ENCODE measurements around the gene HTRA3. TPM values are rescaled to one million over a fixed set of nuclear protein-coding genes. Genes with fewer than 3 reads are reported as not detected.

HTRA3 gene
- total and polyA plus RNA-seq, 2 of the 8 experiments (the other 6 are each of a cell fraction or from before 2014, with no cell fraction given), result 3.2 to 5.8 TPM

DNA sequence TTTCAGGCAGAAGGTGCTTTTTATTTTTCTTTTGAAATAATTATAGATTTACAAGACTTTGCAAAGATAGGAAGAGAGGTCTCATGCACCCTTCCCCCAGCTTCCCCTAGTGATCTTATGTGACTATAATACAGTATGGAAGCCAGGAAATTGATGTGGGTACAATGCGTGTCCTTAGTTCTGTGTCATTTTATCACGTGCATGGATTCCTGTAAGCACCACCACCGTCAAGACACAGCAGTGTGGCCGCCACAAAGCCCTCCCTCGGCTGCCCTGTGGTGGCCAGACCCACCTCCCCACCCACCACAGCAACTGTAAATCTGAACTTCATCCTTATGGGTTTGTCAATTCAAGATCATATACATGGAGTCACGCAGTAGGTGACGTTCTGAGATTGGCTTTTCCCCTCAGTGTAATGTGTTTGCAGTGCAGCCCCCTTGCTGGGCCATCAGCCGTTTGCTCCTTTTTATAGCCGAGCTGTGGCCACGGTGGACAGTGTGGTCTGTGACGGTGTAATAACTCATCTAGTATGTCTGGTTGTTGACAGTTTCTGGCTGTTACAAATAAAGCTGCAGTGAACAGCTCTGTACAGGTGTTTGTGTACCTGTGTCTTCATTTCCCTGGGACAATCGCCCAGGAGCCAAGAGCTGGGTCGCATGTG lies 10.9 kb upstream of the HTRA3 start:
- H3K4me3 ChIP-seq (ENCODE audit: extremely low read depth in 1 of 4, insufficient read depth in 2 of 4, low read depth in 3 of 4, low read length in 4 of 4), result no peak overlapping the region
- no peak overlapping the region for H3K27ac ChIP-seq (ENCODE audit: low read depth, low read length)
- WGBS, 2 experiments (ENCODE audit: extremely low coverage in 1 of 2, insufficient coverage in 1 of 2, insufficient read length in 1 of 2, insufficient replicate concordance in 2 of 2, low coverage in 1 of 2, low lambda C conversion rate in 2 of 2, missing lambda C conversion rate in 1 of 2), result 77% methylated on average over 13 of the region's 13 CpGs; no CpG with 5 or more reads in 1 of the 2 experiments
- no peak overlapping the region for H3K18ac ChIP-seq (ENCODE audit: extremely low read depth, low read length)
- H3K14ac ChIP-seq (ENCODE audit: insufficient read length), result no peak overlapping the region
- H4K8ac ChIP-seq (ENCODE audit: extremely low read depth, insufficient read depth, low read length), result no peak overlapping the region
- H2BK120ac ChIP-seq (replicated peaks; ENCODE audit: low read depth, low read length), result no peak overlapping the region
- POLR2A ChIA-PET (ENCODE audit: partially characterized antibody), result no interaction called here
- no peak overlapping the region for H3K23ac ChIP-seq (ENCODE audit: insufficient read length)
- CTCF ChIA-PET (ENCODE audit: partially characterized antibody), result interaction anchor here (0.5 to 2.2 kb wide), 4 partner anchors 16 to 144 kb away, joined by 3 to 6 read pairs (median 4); no protein-coding TSS in a partner anchor
- H2AFZ ChIP-seq (ENCODE audit: low read length), result no peak overlapping the region
- H4K91ac ChIP-seq (replicated peaks; ENCODE audit: insufficient read length, low read length), result no peak overlapping the region
- no peaks in the 10 kb centered on the region for H3K27me3 ChIP-seq (replicated peaks in 1 of 4; ENCODE audit: control insufficient read depth in 3 of 4, extremely low read depth in 1 of 4, insufficient read depth in 3 of 4, low read length in 3 of 4)
- no peak overlapping the region for H3K9ac ChIP-seq (replicated peaks in 1 of 4; ENCODE audit: extremely low read depth in 1 of 4, low read depth in 3 of 4, low read length in 3 of 4)
- peaks cover 0 to 8% (median 2%) of the 10 kb centered on the region in 4 experiments; a peak in 4 of 7 replicates for H3K4me1 ChIP-seq (replicated peaks in 1 of 4; ENCODE audit: control insufficient read depth in 3 of 4, insufficient read depth in 4 of 4, low read length in 3 of 4)
- H2BK20ac ChIP-seq (ENCODE audit: low read length), result no peak overlapping the region
- H3K4me2 ChIP-seq (ENCODE audit: insufficient read depth in 1 of 2, low read depth in 2 of 2, low read length in 2 of 2), result no peak overlapping the region
- no peak overlapping the region for H2BK12ac ChIP-seq (ENCODE audit: low read depth, low read length)
- TF ChIP-seq YY1 (IDR thresholded peaks at IDR 0.05; ENCODE audit: low read depth, low read length), result no peak
- TF ChIP-seq ZNF274 (IDR thresholded peaks at IDR 0.05; ENCODE audit: borderline replicate concordance, extremely low read depth, low read length), result no peak
- TF ChIP-seq CEBPB (IDR thresholded peaks at IDR 0.05; ENCODE audit: low read depth, low read length), result no peak
- no peak for TF ChIP-seq SRF (IDR thresholded peaks at IDR 0.05; ENCODE audit: low read depth, low read length)
- no peak for TF ChIP-seq HDAC2 (IDR thresholded peaks at IDR 0.05; ENCODE audit: borderline replicate concordance in 1 of 2, low read depth in 2 of 2, low read length in 2 of 2)
- no peak for TF ChIP-seq RFX5 (IDR thresholded peaks at IDR 0.05; ENCODE audit: borderline replicate concordance, low read depth, low read length)
- no peak for TF ChIP-seq NRF1 (IDR thresholded peaks at IDR 0.05; ENCODE audit: low read depth, low read length)
- no peak for TF ChIP-seq HDAC6 (IDR thresholded peaks at IDR 0.05; ENCODE audit: low read depth, low read length)
- no peak for TF ChIP-seq KDM5A (IDR thresholded peaks at IDR 0.05; ENCODE audit: low read length)
- no peak for DNase-seq (ENCODE audit: low read depth in 1 of 2, low spot score in 2 of 2)
- H2BK5ac ChIP-seq (ENCODE audit: low read depth, low read length), result no peak overlapping the region
- no peaks in the 10 kb centered on the region for H3K9me3 ChIP-seq (ENCODE audit: insufficient read depth in 2 of 2, low read depth in 1 of 2, low read length in 1 of 2)
- H4K5ac ChIP-seq (ENCODE audit: insufficient read length, low read depth, low read length), result no peak overlapping the region
- H2BK15ac ChIP-seq (ENCODE audit: low read length), result no peak overlapping the region
- peaks cover 0 to 1% of the 10 kb centered on the region in 2 experiments for H4K20me1 ChIP-seq (replicated peaks in 1 of 2; ENCODE audit: control insufficient read depth in 1 of 2, insufficient read depth in 2 of 2, low read length in 2 of 2)
- no peaks in the 10 kb centered on the region; the same call in 1 of the 2 replicates for H3K23me2 ChIP-seq (ENCODE audit: low read depth, low read length)
- no peak overlapping the region for H3K4ac ChIP-seq (replicated peaks; ENCODE audit: insufficient read length, low read depth, low read length)
- H3K56ac ChIP-seq (replicated peaks; ENCODE audit: insufficient read length, low read depth, low read length), result no peak overlapping the region
- H3K79me1 ChIP-seq (ENCODE audit: low read depth, low read length), result no peaks in the 10 kb centered on the region
- no peaks in the 10 kb centered on the region for H3K36me3 ChIP-seq (ENCODE audit: control insufficient read depth in 2 of 4, insufficient read depth in 4 of 4, low read length in 3 of 4)
- no peak for FAIRE-seq
- H2AK5ac ChIP-seq (ENCODE audit: low read depth, low read length), result no peak overlapping the region
- H3K79me2 ChIP-seq (ENCODE audit: control insufficient read depth in 1 of 2, insufficient read depth in 2 of 2, low read length in 2 of 2), result no peaks in the 10 kb centered on the region

Measured in H1 (cell line).